Measurements from ENCODE around the gene ZNF569. TPM values are rescaled to one million over a fixed set of nuclear protein-coding genes. Genes with fewer than 3 reads are reported as not detected.

The ZNF569 gene
- total RNA-seq, result 1 to 10 TPM; 1.3 to 2.3 TPM

DNA sequence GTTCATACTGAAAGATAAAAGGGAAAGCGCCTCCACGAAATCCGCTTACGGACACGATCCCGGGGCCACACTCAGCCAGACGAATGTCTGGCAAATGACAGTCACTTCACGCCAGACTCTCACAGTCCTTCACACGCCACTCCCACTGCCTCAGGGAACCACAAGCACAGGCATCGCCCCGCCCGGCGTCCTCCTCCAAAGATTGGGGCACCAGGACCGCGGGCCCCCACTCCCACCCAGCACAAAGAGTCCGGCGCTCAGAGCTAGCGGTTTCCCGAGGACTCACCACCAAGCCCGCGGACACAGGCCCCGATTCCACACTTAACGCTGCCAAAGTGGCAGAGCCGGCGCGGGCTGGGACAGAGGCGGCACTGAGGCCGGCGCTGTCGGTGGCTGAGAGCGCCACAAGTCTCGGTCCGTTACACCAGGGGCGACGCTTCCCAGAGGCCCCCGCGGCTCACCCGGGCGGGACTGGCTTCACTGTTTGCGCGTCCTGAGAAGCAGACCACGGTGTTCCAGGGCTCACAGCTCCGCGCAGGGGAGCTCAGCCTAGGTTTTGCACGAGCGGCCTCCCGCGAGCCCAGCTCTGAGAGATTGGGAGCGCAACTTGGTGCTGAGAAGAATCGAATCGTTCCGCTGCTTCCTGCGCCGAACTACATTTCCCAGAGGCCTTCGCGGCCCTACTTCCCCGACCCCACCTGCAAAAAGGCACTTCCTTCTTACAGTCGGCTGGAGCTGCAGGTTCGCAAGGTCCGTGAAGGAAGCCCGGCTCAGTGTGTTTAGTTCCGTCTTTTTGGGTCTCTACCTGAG lies at the start of gene ZNF569:
Gene ZNF569, minus strand, starts transcription at position 647 of the 810 bp plus-strand sequence. CDS start 22,523 bp downstream, outside the sequence.
- Histone ChIP-seq H3K36me3 (replicated peaks in 1 of 2; ENCODE audit: insufficient read depth in 1 of 2, low read depth in 2 of 2) (no peaks in the 10 kb centered on the region), H3K9me3 (no peaks in the 10 kb centered on the region), H3K4me1 (peaks cover 24% of the 10 kb centered on the region), H3K27me3 (no peaks in the 10 kb centered on the region), H3K27ac (peak within 1 kb of the TSS; percentile 18 to 92 (median 72)), H3K4me3 (peak within 1 kb of the TSS; percentile 29 to 44)
- intact Hi-C loops (cut with DNase I), result loop anchor here (10.0 kb wide), 1 partner anchor 142 kb away; no protein-coding TSS in a partner anchor
- 0 to 1% methylated on average over 15 to 62 of the region's 62 CpGs for WGBS, 2 donors
- peak; percentile 88 for ATAC-seq
- peak in 2 of 3 donors; percentile 59 to 65 for TF ChIP-seq POLR2A (IDR thresholded peaks at IDR 0.05)
- TF ChIP-seq, protein P1, sequence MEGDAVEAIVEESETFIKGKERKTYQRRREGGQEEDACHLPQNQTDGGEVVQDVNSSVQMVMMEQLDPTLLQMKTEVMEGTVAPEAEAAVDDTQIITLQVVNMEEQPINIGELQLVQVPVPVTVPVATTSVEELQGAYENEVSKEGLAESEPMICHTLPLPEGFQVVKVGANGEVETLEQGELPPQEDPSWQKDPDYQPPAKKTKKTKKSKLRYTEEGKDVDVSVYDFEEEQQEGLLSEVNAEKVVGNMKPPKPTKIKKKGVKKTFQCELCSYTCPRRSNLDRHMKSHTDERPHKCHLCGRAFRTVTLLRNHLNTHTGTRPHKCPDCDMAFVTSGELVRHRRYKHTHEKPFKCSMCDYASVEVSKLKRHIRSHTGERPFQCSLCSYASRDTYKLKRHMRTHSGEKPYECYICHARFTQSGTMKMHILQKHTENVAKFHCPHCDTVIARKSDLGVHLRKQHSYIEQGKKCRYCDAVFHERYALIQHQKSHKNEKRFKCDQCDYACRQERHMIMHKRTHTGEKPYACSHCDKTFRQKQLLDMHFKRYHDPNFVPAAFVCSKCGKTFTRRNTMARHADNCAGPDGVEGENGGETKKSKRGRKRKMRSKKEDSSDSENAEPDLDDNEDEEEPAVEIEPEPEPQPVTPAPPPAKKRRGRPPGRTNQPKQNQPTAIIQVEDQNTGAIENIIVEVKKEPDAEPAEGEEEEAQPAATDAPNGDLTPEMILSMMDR (IDR thresholded peaks at IDR 0.05), result no peak
- DNase-seq, result peak; percentile 92 to 96 (median 94)

DNA sequence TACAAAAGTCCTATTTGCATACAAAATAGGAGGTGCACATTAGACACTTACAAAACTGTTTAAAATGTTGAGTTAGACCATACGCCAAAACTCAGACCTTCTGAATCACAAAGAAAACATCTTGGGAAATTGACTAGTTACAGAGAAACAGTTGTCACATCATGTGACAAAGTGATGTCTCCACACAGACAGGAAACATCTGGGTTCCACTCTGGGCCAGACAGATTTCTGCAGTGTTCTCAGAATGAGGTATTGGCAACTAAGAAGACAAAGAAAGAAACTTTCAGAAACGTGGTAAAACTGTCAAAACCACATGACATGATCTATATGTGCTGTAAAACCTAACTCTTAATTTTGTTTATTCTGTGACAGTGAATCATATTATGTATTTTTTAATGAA lies 46.2 kb upstream of the ZNF569 start:
- Histone ChIP-seq H3K36me3 (replicated peaks in 1 of 2; ENCODE audit: insufficient read depth in 1 of 2, low read depth in 2 of 2) (no peaks in the 10 kb centered on the region), H3K27me3 (no peaks in the 10 kb centered on the region), H3K4me3 (no peak overlapping the region), H3K9me3 (peaks cover 0 to 20% (median 0%) of the 10 kb centered on the region in 3 donors), H3K4me1 (no peaks in the 10 kb centered on the region), H3K27ac (no peak overlapping the region)
- DNase-seq (no peak), ATAC-seq (no peak)
- 68 to 76% methylated on average over 2 of the region's 2 CpGs for WGBS, 2 donors
- intact Hi-C loops (cut with DNase I), result no loop called here
- TF ChIP-seq, protein P1 (IDR thresholded peaks at IDR 0.05), result no peak
- no peak for TF ChIP-seq POLR2A (IDR thresholded peaks at IDR 0.05)

DNA sequence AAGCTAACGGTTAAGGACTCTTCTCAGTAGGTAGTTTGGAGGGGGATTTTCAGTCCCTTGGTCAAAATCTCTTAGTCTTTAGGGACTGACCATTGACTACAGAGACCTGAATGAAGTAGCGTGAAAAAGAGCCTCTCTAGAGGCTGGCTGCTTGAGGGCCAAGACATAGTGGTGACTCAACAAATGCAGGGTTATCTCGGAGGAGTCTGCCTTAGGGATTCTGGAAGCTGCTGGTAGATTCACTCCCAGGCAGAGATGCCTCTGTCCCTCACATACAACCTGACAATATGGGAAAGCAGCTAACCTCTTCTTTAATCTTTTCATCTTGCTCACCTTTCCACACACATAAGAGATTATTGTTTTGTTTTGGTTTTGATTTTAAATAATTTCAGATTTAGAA lies 44.6 kb upstream of the ZNF569 start:
- Histone ChIP-seq H3K4me3 (no peak overlapping the region), H3K27me3 (no peaks in the 10 kb centered on the region), H3K9me3 (peaks cover 0 to 24% (median 0%) of the 10 kb centered on the region in 3 donors), H3K36me3 (replicated peaks in 1 of 2; ENCODE audit: insufficient read depth in 1 of 2, low read depth in 2 of 2) (no peaks in the 10 kb centered on the region), H3K27ac (no peak overlapping the region), H3K4me1 (peaks cover 8% of the 10 kb centered on the region)
- intact Hi-C loops (cut with DNase I), result no loop called here
- ATAC-seq (no peak), DNase-seq (no peak)
- 90 to 94% methylated on average over 3 of the region's 3 CpGs for WGBS, 2 donors
- no peak for TF ChIP-seq POLR2A (IDR thresholded peaks at IDR 0.05)
- TF ChIP-seq, protein P1 (IDR thresholded peaks at IDR 0.05), result no peak

DNA sequence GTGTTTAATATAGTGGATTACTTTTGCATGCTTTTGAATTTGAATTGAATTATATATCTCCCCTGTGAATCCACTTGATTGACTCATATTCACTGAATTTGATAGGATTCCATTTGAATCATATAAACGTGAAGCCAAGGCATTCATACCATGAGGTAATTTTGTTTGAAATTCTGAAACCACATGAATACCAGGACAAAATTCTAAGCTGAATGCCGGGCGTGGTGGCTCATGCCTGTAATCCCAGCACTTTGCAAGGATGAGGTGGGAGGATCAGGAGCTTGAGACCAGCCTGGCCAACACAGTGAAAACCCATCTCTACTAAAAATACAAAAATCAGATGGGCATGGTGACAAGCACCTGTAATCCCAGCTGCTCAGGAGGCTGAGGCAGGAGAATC lies 43.9 kb upstream of the ZNF569 start:
- no peak for DNase-seq
- 92 to 95% methylated on average over 3 of the region's 3 CpGs for WGBS, 2 donors
- intact Hi-C loops (cut with DNase I), result no loop called here
- TF ChIP-seq, protein P1 (IDR thresholded peaks at IDR 0.05), result no peak
- no peak for TF ChIP-seq POLR2A (IDR thresholded peaks at IDR 0.05)
- Histone ChIP-seq H3K27me3 (no peaks in the 10 kb centered on the region), H3K4me1 (peaks cover 9% of the 10 kb centered on the region), H3K9me3 (peaks cover 0 to 22% (median 0%) of the 10 kb centered on the region in 3 donors), H3K36me3 (replicated peaks in 1 of 2; ENCODE audit: insufficient read depth in 1 of 2, low read depth in 2 of 2) (no peaks in the 10 kb centered on the region), H3K27ac (no peak overlapping the region), H3K4me3 (no peak overlapping the region)
- ATAC-seq, result no peak

Measured in body of pancreas (tissue), 4 donors.